GM18870 (cell line): Measurements from ENCODE around the gene PCCA.
"Not testable (repeated sequence)": the region's sequence is repeated elsewhere in the genome, so short reads cannot be mapped to it uniquely, and the experiment has no call there.

Experiments used
- ATAC-seq: cut with Tn5 transposase; IDR thresholded peaks from one replicate; pipeline ENCODE4 v1.9.1; 2021; ENCODE audit warnings: moderate library complexity; ENCODE audit not compliant: unreplicated experiment

PCCA gene

DNA sequence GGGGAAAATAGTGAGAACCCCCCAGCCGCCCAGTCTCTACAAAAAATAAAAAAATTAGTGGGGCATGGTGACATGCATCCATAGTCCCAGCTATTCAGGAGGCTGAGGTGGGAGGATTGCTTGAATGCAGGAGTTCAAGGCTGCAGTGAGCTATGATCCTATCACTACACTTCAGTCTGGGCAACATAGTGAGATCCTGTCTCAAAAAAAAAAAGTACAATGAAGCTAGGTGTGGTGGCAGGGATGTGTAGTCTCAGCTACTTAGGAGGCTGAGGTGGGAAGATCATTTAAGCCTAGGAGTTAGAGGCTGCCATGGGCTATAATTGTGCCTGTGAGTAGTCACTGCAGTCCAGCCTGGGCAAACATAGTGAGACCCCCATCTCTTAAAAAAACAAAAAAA lies 8.9 kb downstream of the PCCA start:
- ATAC-seq, result no peak

DNA sequence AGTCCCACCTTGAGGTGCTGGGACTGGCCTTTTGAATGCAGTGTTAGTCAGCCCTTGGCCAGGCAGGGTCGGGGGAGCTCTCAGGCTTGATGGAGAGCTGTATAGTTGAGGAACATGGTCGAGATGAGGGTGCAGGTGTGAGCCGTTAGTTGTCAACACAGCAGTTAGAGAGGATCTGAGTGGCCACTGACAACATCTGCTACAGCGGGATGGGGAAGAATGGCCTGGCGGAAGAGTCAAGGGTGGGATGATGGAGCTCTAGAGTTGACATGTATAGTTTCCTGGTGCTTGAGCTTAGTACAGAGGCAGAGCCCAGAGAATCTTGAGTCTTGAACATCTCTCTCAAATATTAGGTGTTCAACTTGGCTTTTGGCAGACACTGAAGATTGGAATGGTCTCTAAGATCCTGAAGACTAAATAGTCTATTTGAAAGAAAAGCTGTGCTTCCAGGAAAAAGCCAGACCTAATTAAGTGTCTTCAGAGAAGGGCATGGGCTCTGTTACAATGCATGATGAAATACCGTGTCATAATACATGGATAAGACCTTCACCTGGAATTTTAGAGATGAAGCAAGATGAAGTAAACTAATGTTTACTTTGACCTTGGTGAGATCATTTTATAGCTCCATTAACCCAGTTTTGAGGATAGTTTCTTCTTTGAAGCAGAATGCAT lies 9.7 kb downstream of the PCCA start:
- ATAC-seq, result no peak

DNA sequence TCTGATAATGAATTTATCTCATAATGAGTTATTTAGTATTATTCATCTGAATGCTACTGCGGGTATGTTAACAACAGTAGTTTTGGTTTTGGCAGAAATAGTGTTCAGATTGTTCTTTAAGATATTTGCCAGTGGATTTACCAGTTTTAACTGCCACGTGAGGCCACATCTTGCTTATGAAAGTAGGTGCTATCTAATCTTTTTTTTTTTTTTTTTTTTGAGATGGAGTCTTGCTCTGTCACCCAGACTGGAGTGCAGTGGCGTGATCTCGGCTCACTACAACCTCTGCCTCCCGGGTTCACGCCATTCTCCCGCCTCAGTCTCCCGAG lies 10.2 kb downstream of the PCCA start:
- ATAC-seq, result not testable (repeated sequence)

DNA sequence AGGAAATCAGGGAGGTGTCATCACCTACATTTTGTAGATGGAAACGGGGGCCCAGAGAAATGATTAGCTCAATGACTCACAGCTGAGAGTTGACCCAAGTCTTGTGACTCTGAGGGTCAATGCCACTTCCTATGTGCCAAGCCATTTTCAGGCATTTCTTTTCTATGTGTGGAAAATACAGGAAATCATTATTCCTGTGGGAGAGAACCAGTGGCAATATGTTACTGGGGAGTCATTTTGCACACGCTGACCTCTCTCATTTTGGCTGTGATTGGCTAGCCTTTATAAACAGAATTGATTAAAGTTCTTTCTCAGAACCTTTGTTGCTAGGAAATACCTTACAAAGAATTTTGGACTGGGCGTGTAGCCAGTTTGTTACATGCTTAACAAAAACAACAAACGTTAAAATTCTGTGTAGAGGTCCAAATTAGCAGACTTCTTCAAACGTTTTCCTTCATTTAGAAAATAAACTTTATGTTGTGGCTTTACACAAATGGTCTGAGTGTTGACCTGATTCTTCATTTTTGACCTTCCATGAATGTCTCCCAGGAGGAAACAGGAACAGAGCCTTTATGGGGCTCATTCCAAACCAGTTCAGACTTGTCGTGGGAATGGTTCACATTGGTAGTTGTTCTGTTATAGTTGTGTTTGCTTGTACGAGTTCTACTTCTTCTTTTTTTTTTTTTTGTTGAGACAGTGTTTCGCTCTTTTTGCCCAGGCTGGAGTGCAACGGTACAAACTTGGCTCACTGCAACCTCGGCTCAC lies 11.4 kb downstream of the PCCA start:
- ATAC-seq, result no peak

DNA sequence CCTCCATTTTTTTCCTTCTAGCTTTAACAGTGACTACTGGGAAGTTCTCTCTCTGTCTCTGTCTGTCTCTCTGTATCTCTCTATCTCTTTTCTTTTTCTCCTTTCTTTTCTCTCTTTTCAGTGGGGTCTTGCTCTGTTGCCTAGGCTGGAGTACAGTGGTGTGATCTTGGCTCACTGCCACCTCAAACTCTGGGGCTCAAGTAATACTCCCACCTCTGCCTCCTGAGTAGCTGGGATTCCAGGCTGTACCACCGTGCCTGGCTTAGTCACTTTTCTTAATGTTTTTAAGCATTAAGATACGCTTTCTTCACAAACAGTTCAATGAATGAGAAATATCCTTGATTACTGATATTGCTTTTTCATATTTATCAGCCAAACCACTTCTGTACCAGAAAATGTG lies 13.1 kb downstream of the PCCA start:
- no peak for ATAC-seq

DNA sequence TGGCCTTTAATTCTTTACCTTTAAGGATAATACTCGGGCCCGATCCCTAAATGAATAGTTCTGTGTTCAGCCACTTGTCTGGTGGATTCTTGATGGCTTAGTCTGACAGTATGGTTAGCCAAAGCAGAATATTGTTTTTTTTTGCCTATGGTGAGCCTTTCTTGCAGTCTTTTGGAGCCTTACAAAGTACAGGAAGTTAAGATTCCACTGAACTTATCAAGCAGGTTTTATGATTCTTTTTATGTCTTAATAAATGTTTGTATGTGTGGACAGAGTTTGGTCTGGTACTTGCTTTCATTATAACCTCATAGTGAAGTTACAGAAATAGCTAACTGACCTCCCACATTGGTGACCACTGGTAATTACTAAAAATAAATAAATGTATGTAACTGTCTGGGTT lies 17.1 kb downstream of the PCCA start:
- no peak for ATAC-seq

DNA sequence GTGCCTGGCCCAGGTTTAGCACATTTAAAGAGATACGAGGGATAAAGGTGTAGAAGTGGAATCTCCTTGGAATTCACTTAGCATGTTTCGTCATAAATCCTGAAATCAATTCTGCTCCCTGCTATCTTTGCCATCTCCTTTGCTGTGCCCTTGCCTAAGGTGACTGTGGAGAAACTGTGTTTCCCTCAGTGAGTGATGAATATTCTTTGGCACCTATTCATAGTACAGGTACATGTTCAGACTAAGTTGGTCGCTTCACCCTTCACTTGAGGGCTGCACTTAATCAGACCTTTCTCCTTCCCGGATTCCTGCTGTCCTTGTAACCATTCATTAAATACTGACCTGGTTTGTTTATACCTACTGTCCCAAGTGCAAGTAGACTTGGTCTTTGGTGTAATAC lies 17.8 kb downstream of the PCCA start:
- no peak for ATAC-seq

DNA sequence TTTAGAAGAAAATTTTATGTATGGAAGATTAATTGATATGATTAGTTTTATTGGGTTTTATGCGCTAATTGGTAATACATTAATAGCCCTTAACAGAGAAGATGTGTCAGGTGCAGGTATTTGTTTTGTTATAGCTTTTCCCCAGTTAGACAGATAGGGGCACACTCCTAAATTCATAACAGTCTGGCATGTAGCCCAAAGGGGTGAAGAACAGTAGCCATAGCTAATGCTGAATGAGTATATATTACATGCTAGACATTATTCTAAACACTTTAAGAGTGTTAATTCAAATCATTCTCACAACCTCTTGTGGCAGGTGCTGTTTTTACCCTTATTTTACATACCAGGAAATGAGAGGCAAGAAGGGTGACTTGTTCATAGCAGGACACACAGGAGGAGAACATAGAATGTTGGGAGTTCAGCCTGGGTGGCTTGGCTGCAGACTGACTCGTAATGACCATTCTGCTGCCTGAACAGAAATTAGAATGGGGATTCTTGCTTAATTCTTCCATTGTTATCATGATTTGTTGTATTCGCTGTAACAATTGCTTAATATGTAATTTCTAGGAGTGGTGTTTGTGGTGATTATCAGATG lies 20.1 kb downstream of the PCCA start:
- ATAC-seq, result peak; percentile 75

DNA sequence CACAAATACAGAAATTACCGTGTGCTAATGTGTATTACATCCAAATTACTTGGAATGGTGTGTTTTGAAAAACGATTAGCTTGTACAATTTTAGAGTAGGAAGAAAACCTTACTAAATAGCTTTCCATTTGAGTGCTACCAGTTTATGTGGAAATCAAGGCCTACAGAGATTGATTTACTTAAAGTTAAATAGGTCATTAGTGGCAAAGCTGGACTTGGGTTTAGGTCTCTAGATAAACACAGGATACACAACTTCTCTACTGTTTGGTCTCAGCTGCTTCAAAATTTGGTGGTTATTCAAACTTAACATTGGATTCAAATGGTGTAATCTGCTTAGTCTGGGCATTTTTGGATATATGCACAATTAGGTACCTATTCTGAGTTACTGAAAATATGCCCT lies 21.4 kb downstream of the PCCA start:
- no peak for ATAC-seq

DNA sequence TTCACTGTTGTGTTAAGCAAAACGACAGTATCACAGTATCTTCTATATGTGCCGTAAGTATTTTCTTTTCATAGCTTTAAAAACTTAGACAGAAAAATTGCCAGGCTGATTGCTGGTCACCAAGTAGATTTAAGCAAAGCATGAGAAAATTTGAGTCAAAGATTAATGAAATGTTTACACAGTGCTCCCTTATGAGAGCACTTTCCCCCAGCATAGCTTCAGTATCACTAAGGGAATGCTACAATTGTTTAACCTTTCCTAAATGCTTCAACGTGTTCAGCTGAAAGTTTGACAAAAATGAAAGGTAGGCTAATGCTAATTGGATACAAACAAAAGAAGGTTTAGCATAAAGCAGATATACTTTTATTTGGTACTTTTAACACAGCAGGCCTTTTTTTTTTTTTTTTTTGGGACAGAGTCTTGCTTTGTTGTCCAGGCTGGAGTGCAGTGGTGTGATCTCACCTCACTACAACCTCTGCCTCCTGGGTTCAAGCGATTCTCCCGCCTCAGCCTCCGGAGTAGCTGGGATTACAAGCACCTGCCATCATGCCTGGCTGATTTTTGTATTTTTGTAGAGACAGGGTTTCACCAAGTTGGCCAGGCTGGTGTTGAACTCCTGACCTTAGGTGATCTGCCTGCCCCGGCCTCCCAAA lies 23.4 kb downstream of the PCCA start:
- ATAC-seq, result no peak

DNA sequence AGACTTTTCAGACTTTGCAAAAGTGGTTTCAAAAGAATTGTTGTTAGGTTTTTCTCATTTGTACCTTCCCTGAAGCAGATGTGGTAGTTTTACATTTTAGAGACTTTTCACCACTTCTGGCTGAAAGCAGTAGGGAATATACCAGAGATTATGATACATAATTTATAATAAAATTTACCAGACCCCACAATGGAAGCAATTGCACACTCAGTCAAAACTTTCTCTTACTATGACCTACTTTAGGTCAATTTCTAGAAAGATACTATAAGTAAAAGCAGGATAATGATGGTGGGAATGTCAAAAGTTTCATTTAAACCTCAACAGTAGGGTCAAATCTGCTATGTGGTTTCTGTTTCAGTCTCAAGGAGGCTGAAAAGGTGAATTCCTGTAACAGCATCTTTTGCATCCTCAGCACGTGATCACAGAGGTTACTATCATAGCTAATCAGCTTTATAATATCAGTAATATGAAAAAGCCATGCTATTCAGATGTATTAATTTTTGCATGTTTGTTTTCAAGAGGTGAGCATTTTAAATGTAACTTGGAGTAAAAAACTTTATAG lies 26.9 kb downstream of the PCCA start:
- ATAC-seq, result peak; percentile 80

DNA sequence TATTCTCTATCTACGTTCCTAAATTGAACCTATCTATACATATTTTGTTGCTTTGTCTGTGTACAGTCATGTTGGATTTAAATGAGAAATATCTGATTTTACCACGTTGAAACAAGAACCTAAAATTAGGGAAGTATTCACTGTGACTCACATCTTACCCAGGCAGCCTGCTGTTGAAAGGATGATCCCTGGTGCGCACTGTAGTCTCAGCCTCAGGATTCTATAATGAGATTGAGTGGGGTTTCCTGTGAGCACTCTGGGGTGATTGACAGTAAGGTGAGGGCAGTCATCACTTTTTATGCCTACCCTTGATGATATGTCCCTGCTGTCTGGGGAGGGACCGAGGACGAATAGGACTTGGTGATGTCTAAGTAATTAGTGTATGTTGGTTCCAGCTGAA lies 35.4 kb downstream of the PCCA start:
- no peak for ATAC-seq

DNA sequence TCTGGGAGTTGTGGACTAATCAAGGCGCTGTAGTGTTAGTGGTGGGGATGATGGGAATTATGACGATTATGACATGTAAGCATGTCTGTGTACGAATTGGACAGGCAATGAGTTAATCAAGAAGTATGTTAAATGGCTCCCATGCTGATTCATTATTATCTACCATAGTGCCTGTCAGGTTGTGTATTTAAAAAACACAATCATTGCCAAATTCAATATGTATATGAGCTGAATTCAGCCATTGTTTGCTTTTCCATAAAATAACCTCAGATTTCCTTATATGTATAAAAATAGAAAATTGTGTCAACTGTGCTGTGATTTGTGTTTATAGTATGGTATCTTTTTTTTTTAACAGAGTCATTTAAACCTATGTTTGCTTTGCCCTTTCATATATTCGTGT lies 37.1 kb downstream of the PCCA start:
- ATAC-seq, result no peak

DNA sequence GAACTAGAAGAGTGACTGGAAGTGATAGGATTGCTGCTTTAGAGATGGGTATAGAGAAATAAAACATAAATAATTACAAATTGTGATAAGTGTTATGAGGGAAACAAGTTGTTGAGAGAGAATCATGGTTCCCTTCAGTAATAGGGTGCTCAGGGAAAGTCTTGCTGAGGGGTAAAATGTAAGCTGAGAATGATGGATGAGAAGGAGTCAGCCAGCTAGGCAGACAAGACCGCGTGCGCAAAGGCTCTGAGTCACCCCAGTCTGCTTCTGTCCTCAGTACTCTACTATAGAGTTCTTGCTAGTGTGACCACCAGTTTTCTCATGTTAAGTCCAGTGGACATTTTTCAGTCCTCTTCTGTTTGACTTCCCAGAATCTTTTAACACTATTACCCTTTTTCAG lies 39.5 kb downstream of the PCCA start:
- ATAC-seq, result no peak

DNA sequence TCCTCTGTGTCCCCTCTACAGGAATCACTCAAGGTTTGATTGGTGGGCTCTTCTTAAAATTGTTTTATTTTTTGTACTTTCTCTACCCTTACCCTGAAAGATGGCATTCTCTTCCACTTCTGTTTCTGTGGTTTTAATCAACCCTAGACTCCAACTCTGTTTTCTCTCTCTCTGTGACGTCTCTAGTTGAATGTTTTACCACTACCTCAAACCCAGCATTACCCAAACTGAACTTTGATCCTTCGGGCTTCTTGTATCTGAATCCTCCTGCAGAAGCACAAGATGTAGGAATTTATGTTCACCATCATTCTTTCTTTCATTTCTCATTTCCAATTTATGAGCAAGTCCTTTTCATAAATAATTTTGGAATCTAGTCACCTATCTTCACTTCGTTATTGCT lies 39.9 kb downstream of the PCCA start:
- ATAC-seq, result no peak

DNA sequence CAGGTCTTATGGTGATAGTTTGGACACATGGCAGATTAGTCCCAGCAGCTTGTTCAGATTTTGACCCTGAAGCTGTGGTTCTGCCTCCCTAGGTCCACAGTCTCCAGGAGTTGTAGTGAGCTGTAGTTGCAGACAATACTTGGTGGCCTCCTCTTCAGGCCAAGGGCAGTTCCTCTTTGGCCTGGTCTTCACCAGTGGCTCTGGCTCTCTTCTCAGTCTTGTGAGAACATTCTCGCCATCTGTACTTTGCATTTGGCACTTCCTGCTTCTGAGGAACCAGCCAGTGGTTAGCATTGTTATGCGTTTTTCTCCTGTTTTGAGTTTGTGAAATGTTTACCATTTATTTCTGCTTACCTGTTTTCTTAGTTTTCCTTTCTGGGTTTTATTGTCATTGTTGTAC lies 40.7 kb downstream of the PCCA start:
- peak; percentile 78 for ATAC-seq

DNA sequence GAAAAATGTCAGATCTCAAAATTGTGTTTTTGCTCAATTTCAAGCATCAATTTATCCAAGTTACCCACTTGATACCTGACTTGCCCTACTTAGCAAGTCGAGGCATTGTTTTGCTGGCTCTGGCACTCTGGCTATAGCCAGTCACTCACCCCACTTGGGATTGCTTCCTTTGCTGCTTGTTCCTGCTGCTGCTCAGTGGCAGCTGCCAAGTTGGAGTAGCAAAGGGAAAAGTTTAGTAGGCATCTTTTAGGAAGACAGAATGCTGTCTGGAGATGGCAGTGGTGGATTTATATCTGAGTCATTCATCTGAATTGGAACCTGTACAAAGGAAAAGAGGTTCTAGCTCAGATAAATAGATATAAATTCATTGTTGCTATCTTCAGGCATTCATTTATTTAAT lies 41.2 kb downstream of the PCCA start:
- no peak for ATAC-seq

DNA sequence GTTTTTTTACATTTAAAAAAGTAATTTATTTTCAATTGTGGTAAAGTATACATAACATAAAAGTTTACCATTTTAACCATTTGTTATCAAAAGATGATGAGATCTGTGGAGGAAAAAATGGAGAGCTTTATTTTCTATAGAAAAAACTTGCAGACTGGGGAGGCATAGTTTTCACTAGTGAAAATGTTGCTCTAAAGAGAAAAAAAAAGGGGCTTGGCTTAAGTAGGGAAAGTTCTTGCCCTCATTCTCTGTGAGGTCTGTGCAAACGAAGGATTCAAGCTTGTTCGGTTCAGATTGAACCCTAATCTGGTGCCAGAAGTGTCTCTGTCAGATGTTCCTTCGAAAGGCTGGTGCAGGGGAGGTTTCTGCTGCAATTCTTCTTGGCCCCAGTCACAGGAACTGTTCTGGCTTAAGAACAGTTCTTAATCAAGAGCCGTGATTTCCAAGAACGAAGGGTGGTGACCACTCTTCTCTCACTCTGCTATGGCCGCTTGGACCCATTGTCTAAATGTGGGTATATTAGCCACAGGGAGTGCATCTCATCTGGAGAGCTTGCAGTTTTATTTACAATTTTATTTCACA lies 42.1 kb downstream of the PCCA start:
- ATAC-seq, result no peak

DNA sequence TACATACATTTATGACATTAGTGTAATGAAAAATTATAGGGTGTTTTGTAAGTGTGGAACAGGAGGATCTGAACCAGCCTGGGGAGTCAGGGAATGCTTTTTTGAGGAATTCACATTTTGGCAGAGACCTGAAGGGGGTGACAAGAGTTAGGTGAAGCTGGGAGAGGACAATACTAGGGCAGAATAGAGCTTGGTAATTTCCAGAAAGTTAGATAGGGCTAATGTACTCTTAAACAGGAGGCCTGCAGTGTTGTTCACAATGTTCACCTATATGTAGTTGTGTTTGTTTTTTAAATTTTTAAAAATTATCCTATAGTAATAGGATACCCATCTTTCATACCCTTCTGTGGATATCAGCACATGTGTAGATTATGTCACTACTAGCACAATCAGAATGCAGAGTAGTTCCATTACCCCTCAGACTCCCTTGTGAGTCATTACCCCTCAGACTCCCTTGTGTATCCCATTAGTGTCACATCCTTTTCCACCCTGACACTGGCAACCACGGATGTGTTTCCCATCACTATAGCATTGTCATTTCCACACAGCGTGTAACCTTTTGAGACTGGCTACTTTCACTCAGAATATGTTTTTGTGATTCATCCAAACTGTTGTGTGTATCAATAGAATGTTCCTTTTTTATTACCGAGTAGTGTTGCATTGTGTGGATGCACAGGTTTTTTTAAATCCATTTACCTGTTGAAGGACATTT lies 43.1 kb downstream of the PCCA start:
- no peak for ATAC-seq

DNA sequence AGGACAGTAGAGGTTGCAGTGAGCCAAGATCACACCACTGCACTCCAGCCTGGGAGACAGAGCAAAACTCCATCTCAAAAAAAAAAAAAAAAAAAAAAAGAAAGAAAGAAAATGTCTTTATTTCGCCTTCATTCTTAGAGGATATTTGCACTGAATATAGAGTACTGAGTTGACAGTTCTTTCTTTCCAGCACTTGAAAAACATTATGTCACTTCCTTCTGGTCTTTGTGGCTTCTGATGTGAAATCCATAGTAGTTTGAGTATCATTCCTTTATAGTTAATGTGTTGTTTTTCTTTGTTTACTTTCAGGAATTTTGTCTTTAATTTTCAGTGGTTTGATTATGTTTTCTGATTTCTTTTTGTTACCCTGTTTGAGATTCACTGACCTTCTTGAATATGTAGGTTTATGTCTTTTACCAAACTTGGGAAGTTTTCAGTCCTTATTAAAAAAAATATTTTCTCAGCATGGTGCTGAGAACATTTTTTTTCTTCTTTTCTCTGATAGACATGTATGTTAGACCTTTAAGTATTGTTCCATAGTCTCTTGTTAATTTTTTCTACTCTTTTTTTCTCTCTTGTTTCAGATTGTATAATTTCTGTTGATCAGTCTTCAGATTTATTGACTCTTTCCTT lies 50.1 kb downstream of the PCCA start:
- no peak for ATAC-seq
